Adrenal gland (tissue), 12 donors: ENCODE results near the gene CAMTA1. TPM values are rescaled to one million over a fixed set of nuclear protein-coding genes. Genes with fewer than 3 reads are reported as not detected.
A peak's percentile ranks its signal among the peaks of the same experiment; 100 is the strongest.

Experiments
- DNase-seq, 7 donors: peaks; one replicate each; pipeline ENCODE4 v3.0.0-alpha.2; 2019 to 2020
- H3K27ac ChIP-seq, 5 donors: fragments of 200-600 bp; sonication (generic) in 4 of 5; 1 replicate in 3 of 5; 2 replicates in 2 of 5; pipeline versions ENCODE4 v1.5.1 to v1.8.0; 2016 to 2020; ENCODE audit warnings: mild to moderate bottlenecking in 1 of 5
- H3K27me3 ChIP-seq: fragments of 200-600 bp; 2 replicates; pipeline ENCODE4 v1.8.0; 2021
- H3K36me3 ChIP-seq, 2 donors: fragments of 200-600 bp; replicated peaks in 1 of 2; 1 replicate in 1 of 2; 2 replicates in 1 of 2; pipeline versions ENCODE4 v1.5.1 to v1.8.0; 2018 to 2022
- H3K4me1 ChIP-seq, 2 donors: fragments of 200-600 bp; replicated peaks in 1 of 2; 1 replicate in 1 of 2; 2 replicates in 1 of 2; pipeline versions ENCODE4 v1.5.1 to v1.8.0; 2018 to 2021
- H3K4me3 ChIP-seq, 4 donors: fragments of 200-600 bp; sonication (generic) in 3 of 4; one replicate each; pipeline ENCODE4 v1.5.1; 2016 to 2018
- H3K9me3 ChIP-seq, 3 donors: fragments of 200-600 bp; sonication (generic) in 1 of 3; replicated peaks in 1 of 3; 1 replicate in 2 of 3; 2 replicates in 1 of 3; pipeline versions ENCODE4 v1.5.1 to v1.8.0; 2016 to 2021
- POLR2A ChIP-seq, 2 donors: fragments of 450-650 bp; IDR thresholded peaks; one replicate each; pipeline ENCODE4 v1.6.1; 2017; ENCODE audit warnings: antibody characterized with exemption in 2 of 2, mild to moderate bottlenecking in 2 of 2, moderate library complexity in 1 of 2
- WGBS, 4 donors: extraction: QIAGEN DNeasy Blood & Tissue Kit in 2 of 4; methylation state at CpG; one replicate each; pipeline versions ENCODE4 v1.1.5 to v1.1.7; 2013 to 2017; 5-methylcytosine and 5-hydroxymethylcytosine counted together
- intact Hi-C, 2 donors: fragments of 100-400 bp; cut with DNase I; formaldehyde crosslinking; loops; one replicate each; pipeline versions ENCODE4 v1.14.1 to v1.15.0; 2022 to 2023
- polyA plus RNA-seq, 3 donors: library from polyadenylated mRNA; stranded (reverse); fragments of 200-250 nt in 2 of 3; fragments of 350-450 nt in 1 of 3; fragmentation: Illumina TruSeq in 1 of 3; extraction: RNeasy Lipid Tissue Mini Kit (QIAGEN cat#74804) in 1 of 3; gene quantifications; one replicate each; pipeline ENCODE4 v1.2.3, GENCODE V29; 2013 to 2014
- total RNA-seq, 9 donors: library from RNA; depleted of rRNA in 4 of 9; stranded (reverse); fragments of >200 nt in 4 of 9; fragments of 120-200 nt in 1 of 9; fragmentation: NEBNext Ultra II Directional in 1 of 9; extraction: Animal tissue kit (Norgen Biotek cat#: 25700) in 1 of 9; gene quantifications; one replicate each; pipeline versions ENCODE4 v1.1.0 to v1.2.4, GENCODE V29; 2013 to 2023
- TF ChIP-seq, protein P1 (sequence below), 6 experiments: fragments of 450-650 bp in 4 of 6; fragments of 200-600 bp in 2 of 6; sonication (generic) in 1 of 6; IDR thresholded peaks; 1 replicate in 5 of 6; 2 replicates in 1 of 6; pipeline versions ENCODE4 v1.5.1 to v1.8.0; 2016 to 2021; ENCODE audit warnings: antibody characterized with exemption in 6 of 6, mild to moderate bottlenecking in 2 of 6, moderate library complexity in 1 of 6
- donor health status: healthy with polysubstance abuse.
- donor health status: Bipolar disorder and iron deficiency.
- donor health status: DM: yes; HTN: yes; CAD: no.
- donor health status: DM: no; HTN: no; CAD: no.
- donor health status: DM: no; HTN: no; CAD: no.
- donor health status: DM: yes; HTN: yes; CAD: no.

The CAMTA1 gene
- total and polyA plus RNA-seq, 12 donors, result 62.9 to 141 (median 96.9) TPM

DNA sequence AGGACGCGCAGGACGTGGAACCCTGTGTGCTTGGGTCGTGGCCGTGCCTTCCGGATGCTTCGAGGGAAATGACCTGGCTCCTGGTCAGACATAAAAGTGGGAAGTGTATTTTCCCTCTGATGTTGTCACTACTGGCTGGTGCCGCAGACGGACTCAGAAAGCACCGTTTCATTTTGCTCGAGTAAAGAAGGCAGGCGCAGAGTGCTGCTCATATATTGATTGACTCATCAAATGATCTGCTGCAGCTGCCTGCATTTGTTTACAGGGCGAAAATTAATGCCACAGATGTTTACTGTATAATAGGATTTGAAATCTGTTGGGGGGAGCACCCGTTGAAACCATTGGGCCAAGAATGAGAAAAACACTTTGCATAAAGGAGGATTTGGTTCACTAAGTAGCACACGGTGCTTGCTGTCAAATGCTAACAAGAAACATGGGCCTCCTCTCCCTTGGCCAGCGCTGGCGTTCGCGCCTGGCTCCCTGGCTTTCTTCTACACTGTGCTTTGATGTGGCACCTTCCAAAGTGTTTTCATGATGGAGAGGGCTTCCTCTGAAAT lies 365.5 kb downstream of the CAMTA1 start:
- no peaks in the 10 kb centered on the region for H3K27me3 ChIP-seq
- no peak for DNase-seq
- H3K4me3 ChIP-seq, result no peak overlapping the region
- no peaks in the 10 kb centered on the region for H3K9me3 ChIP-seq
- WGBS, 4 donors, result 84 to 90% (median 87%) methylated on average over 19 of the region's 19 CpGs
- no peaks in the 10 kb centered on the region for H3K36me3 ChIP-seq
- no peak overlapping the region for H3K27ac ChIP-seq
- intact Hi-C loops, result no loop called here
- TF ChIP-seq POLR2A (IDR thresholded peaks at IDR 0.05), result no peak
- TF ChIP-seq, protein P1, sequence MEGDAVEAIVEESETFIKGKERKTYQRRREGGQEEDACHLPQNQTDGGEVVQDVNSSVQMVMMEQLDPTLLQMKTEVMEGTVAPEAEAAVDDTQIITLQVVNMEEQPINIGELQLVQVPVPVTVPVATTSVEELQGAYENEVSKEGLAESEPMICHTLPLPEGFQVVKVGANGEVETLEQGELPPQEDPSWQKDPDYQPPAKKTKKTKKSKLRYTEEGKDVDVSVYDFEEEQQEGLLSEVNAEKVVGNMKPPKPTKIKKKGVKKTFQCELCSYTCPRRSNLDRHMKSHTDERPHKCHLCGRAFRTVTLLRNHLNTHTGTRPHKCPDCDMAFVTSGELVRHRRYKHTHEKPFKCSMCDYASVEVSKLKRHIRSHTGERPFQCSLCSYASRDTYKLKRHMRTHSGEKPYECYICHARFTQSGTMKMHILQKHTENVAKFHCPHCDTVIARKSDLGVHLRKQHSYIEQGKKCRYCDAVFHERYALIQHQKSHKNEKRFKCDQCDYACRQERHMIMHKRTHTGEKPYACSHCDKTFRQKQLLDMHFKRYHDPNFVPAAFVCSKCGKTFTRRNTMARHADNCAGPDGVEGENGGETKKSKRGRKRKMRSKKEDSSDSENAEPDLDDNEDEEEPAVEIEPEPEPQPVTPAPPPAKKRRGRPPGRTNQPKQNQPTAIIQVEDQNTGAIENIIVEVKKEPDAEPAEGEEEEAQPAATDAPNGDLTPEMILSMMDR (IDR thresholded peaks at IDR 0.05), result no peak
- no peaks in the 10 kb centered on the region for H3K4me1 ChIP-seq

GRCh38 chr1:7151978-7152377 lies 366.7 kb downstream of the CAMTA1 start:
- 71 to 85% (median 83%) methylated on average over 7 of the region's 7 CpGs for WGBS, 4 donors
- no peaks in the 10 kb centered on the region for H3K9me3 ChIP-seq
- no peaks in the 10 kb centered on the region for H3K36me3 ChIP-seq
- H3K4me3 ChIP-seq, result no peak overlapping the region
- TF ChIP-seq POLR2A (IDR thresholded peaks at IDR 0.05), result no peak
- TF ChIP-seq, protein P1 (IDR thresholded peaks at IDR 0.05), result no peak
- no peak for DNase-seq
- intact Hi-C loops, result no loop called here
- H3K27ac ChIP-seq, result no peak overlapping the region
- no peaks in the 10 kb centered on the region for H3K4me1 ChIP-seq
- no peaks in the 10 kb centered on the region for H3K27me3 ChIP-seq

GRCh38 chr1:7152655-7153054 lies 367.4 kb downstream of the CAMTA1 start:
- no peaks in the 10 kb centered on the region for H3K9me3 ChIP-seq

GRCh38 chr1:7153464-7153863 lies 368.2 kb downstream of the CAMTA1 start:
- no peak overlapping the region for H3K4me3 ChIP-seq
- intact Hi-C loops, result no loop called here
- DNase-seq, result peak in 1 of 7 donors; percentile 49
- no peaks in the 10 kb centered on the region for H3K4me1 ChIP-seq
- no peak for TF ChIP-seq POLR2A (IDR thresholded peaks at IDR 0.05)
- TF ChIP-seq, protein P1 (IDR thresholded peaks at IDR 0.05), result no peak
- no peaks in the 10 kb centered on the region for H3K36me3 ChIP-seq
- H3K27ac ChIP-seq, result no peak overlapping the region
- no peaks in the 10 kb centered on the region for H3K27me3 ChIP-seq
- whole genome bisulfite sequencing, 4 donors, result 82 to 87% (median 84%) methylated on average over 9 to 10 of the region's 10 CpGs
- no peaks in the 10 kb centered on the region for H3K9me3 ChIP-seq

More at GRCh38 chr1:7152655-7153054, 367.4 kb downstream of the CAMTA1 start:
- TF ChIP-seq, protein P1 (IDR thresholded peaks at IDR 0.05), result no peak
- no peak for TF ChIP-seq POLR2A (IDR thresholded peaks at IDR 0.05)
- Histone ChIP-seq H3K4me3 (no peak overlapping the region), H3K27ac (no peak overlapping the region), H3K4me1 (no peaks in the 10 kb centered on the region), H3K36me3 (no peaks in the 10 kb centered on the region), H3K27me3 (no peaks in the 10 kb centered on the region)
- 60 to 72% (median 68%) methylated on average over 9 to 10 of the region's 10 CpGs for WGBS, 4 donors
- peak in 1 of 7 donors; percentile 37 for DNase-seq
- intact Hi-C loops, result no loop called here
